Measurements from ENCODE around the gene ADCYAP1R1.

ADCYAP1R1 gene

GRCh38 chr7:31043051-31043471 lies 9.0 kb upstream of the ADCYAP1R1 start:
- DNase-seq (ENCODE audit: low spot score), result no peak

GRCh38 chr7:31044529-31044928 lies 7.6 kb upstream of the ADCYAP1R1 start:
- no peak for DNase-seq (ENCODE audit: low spot score)

- no peak for DNase-seq (ENCODE audit: low spot score)
Measured at GRCh38 chr7:31046723-31047122, 5.4 kb upstream of the ADCYAP1R1 start.

- DNase-seq (ENCODE audit: low spot score), result no peak
Measured at GRCh38 chr7:31047313-31048146, 4.6 kb upstream of the ADCYAP1R1 start.

GRCh38 chr7:31049005-31049765 lies 2.9 kb upstream of the ADCYAP1R1 start:
- no peak for DNase-seq (ENCODE audit: low spot score)

- no peak for DNase-seq (ENCODE audit: low spot score)
Measured at GRCh38 chr7:31052487-31052840, 356 bp downstream of the ADCYAP1R1 start.

- DNase-seq (ENCODE audit: low spot score), result no peak
Measured at GRCh38 chr7:31052841-31053601, 913 bp downstream of the ADCYAP1R1 start.

GRCh38 chr7:31053986-31054385 lies 1.9 kb downstream of the ADCYAP1R1 start:
- DNase-seq (ENCODE audit: low spot score), result no peak

- DNase-seq (ENCODE audit: low spot score), result no peak
Measured at GRCh38 chr7:31054608-31055278, 2.6 kb downstream of the ADCYAP1R1 start.

GRCh38 chr7:31055471-31055870 lies 3.4 kb downstream of the ADCYAP1R1 start:
- no peak for DNase-seq (ENCODE audit: low spot score)

- no peak for DNase-seq (ENCODE audit: low spot score)
Measured at GRCh38 chr7:31056775-31057346, 4.8 kb downstream of the ADCYAP1R1 start.

- DNase-seq (ENCODE audit: low spot score), result no peak
Measured at GRCh38 chr7:31058122-31058521, 6.0 kb downstream of the ADCYAP1R1 start.

GRCh38 chr7:31058688-31059087 lies 6.6 kb downstream of the ADCYAP1R1 start:
- no peak for DNase-seq (ENCODE audit: low spot score)

GRCh38 chr7:31059551-31059950 lies 7.4 kb downstream of the ADCYAP1R1 start:
- no peak for DNase-seq (ENCODE audit: low spot score)

GRCh38 chr7:31061185-31061584 lies 9.1 kb downstream of the ADCYAP1R1 start:
- DNase-seq (ENCODE audit: low spot score), result no peak

- no peak for DNase-seq (ENCODE audit: low spot score)
Measured at GRCh38 chr7:31062746-31063435, 10.8 kb downstream of the ADCYAP1R1 start.

- DNase-seq (ENCODE audit: low spot score), result no peak
Measured at GRCh38 chr7:31065021-31065593, 13.0 kb downstream of the ADCYAP1R1 start.

GRCh38 chr7:31065840-31066239 lies 13.7 kb downstream of the ADCYAP1R1 start:
- DNase-seq (ENCODE audit: low spot score), result no peak

GRCh38 chr7:31066516-31067130 lies 14.5 kb downstream of the ADCYAP1R1 start:
- DNase-seq (ENCODE audit: low spot score), result no peak

GRCh38 chr7:31067491-31067890 lies 15.4 kb downstream of the ADCYAP1R1 start:
- DNase-seq (ENCODE audit: low spot score), result no peak
